Parathyroid adenoma (tissue), 2 donors: ENCODE data around the gene CDH3.

Source experiments
- H2AFZ ChIP-seq: fragments of 300-600 bp; sonication (generic); one replicate; pipeline ENCODE4 v1.7.0; 2017; ENCODE audit warnings: antibody characterized with exemption, mild to moderate bottlenecking
- H3K27ac ChIP-seq: fragments of 300-600 bp; sonication (generic); one replicate; pipeline ENCODE4 v1.7.0; 2017
- H3K27me3 ChIP-seq: fragments of 300-600 bp; sonication (generic); one replicate; pipeline ENCODE4 v1.7.0; 2017; ENCODE audit warnings: low read length; ENCODE audit not compliant: control insufficient read depth, insufficient read depth
- H3K36me3 ChIP-seq: fragments of 300-600 bp; sonication (generic); one replicate; pipeline ENCODE4 v1.7.0; 2017; ENCODE audit warnings: low read length; ENCODE audit not compliant: control insufficient read depth, insufficient read depth
- H3K4me1 ChIP-seq: fragments of 300-600 bp; sonication (generic); one replicate; pipeline ENCODE4 v1.7.0; 2017; ENCODE audit warnings: control low read depth
- H3K4me2 ChIP-seq: fragments of 300-600 bp; sonication (generic); one replicate; pipeline ENCODE4 v1.7.0; 2017; ENCODE audit warnings: low read length
- H3K4me3 ChIP-seq: fragments of 300-600 bp; sonication (generic); one replicate; pipeline ENCODE4 v1.7.0; 2017; ENCODE audit warnings: low read depth, low read length
- H3K79me2 ChIP-seq: fragments of 300-600 bp; sonication (generic); one replicate; pipeline ENCODE4 v1.7.0; 2017; ENCODE audit warnings: control low read depth
- H3K9ac ChIP-seq: fragments of 300-600 bp; sonication (generic); one replicate; pipeline ENCODE4 v1.7.0; 2017; ENCODE audit warnings: mild to moderate bottlenecking
- H3K9me3 ChIP-seq: fragments of 300-600 bp; sonication (generic); one replicate; pipeline ENCODE4 v1.7.0; 2017; ENCODE audit warnings: low read length; ENCODE audit not compliant: control insufficient read depth
- CTCF ChIP-seq: fragments of 300-600 bp; sonication (generic); IDR thresholded peaks from one replicate; pipeline ENCODE4 v1.7.0; 2017; ENCODE audit warnings: antibody characterized with exemption, mild to moderate bottlenecking
- donor health status: primary hyperparathyroidism.

CDH3 gene

DNA sequence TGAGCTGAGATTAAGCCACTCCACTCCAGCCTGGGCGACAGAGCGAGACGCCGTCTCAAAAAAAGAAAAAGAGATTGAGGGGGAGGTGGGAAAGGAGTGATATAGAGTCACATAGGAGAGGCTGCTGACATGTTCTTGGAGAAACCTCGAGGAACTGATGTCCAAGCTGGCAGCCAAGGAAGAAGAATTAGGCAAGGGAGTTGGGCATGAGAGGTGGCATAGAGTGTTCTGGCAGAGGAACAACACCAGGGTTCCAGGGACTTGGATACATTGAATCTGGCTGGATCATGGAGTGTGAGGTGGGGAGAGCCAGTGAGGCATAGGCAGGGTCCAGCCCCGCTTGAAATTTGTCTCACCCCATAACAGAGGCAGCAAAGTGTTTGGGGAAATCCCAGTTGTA is 10.7 kb downstream of the CDH3 start:
- TF ChIP-seq CTCF = no peak
- Histone ChIP-seq H3K36me3 (no peaks in the 10 kb centered on the region), H3K27ac (no peak overlapping the region), H3K4me3 (no peak overlapping the region), H3K27me3 (no peaks in the 10 kb centered on the region), H3K9me3 (no peaks in the 10 kb centered on the region), H2AFZ (no peak overlapping the region), H3K79me2 (no peaks in the 10 kb centered on the region), H3K4me2 (no peak overlapping the region), H3K9ac (no peak overlapping the region), H3K4me1 (no peaks in the 10 kb centered on the region)

DNA sequence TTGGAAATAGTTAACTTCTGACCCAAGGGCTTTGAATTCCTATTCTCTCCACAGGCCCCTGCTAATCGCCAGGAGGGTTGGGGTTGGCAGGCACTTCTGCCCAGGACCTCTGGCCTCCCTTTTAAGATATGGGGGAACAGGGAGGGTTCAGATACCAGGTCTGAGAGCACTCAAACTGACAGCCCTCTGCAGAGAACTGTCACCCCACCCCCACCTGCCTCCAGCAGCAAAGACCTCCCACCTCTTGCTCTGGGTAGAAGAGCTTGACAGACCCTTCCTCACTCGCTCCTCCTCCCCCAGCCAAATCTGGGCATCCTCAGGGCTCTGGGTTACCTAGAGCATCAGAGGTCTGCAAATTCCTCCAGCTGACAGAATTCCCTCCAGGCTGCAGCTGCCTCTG is 11.6 kb downstream of the CDH3 start:
- H3K4me1 ChIP-seq = no peaks in the 10 kb centered on the region
- H3K27ac ChIP-seq = no peak overlapping the region
- no peak overlapping the region for H2AFZ ChIP-seq
- no peaks in the 10 kb centered on the region for H3K79me2 ChIP-seq
- H3K9ac ChIP-seq = no peak overlapping the region
- no peak overlapping the region for H3K4me3 ChIP-seq
- no peak overlapping the region for H3K4me2 ChIP-seq
- H3K36me3 ChIP-seq = no peaks in the 10 kb centered on the region
- no peak for TF ChIP-seq CTCF
- no peaks in the 10 kb centered on the region for H3K27me3 ChIP-seq
- H3K9me3 ChIP-seq = no peaks in the 10 kb centered on the region

DNA sequence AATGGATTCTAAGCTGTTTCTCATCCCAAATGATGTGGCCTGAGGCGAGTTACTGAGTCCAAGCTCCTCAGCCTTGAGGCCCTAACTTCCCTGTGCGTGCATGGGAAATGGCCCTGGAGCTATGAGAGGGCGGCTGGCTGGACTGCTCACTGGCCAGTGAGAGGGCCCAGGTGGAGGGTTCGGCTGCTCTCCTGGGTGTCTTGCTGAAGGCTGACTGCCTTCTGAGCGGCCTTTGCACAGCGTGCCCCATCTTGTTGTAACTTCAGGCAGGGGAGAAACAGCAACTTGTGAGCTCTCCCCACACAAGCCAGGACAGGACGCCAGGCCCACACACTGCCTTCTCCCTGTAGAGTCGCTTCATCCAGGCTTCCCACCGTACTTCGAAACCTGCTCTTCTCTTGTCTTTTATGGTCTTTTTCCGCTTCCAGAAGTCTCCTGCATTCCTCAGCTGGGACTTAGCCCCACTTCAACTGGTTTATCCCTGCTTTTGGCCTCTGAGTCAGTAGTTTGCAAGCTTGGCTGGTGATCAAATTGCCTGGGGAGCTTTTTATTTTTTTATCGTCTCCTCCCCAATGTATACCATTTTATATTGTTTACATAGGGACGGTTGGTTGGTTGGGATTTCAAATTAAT is 13.3 kb downstream of the CDH3 start:
- H3K4me3 ChIP-seq = no peak overlapping the region
- no peak overlapping the region for H3K27ac ChIP-seq
- H3K4me2 ChIP-seq = no peak overlapping the region
- H3K9me3 ChIP-seq = no peaks in the 10 kb centered on the region
- no peak for TF ChIP-seq CTCF
- no peak overlapping the region for H3K9ac ChIP-seq
- no peaks in the 10 kb centered on the region for H3K36me3 ChIP-seq
- no peaks in the 10 kb centered on the region for H3K4me1 ChIP-seq
- H3K79me2 ChIP-seq = no peaks in the 10 kb centered on the region
- H2AFZ ChIP-seq = no peak overlapping the region
- no peaks in the 10 kb centered on the region for H3K27me3 ChIP-seq

DNA sequence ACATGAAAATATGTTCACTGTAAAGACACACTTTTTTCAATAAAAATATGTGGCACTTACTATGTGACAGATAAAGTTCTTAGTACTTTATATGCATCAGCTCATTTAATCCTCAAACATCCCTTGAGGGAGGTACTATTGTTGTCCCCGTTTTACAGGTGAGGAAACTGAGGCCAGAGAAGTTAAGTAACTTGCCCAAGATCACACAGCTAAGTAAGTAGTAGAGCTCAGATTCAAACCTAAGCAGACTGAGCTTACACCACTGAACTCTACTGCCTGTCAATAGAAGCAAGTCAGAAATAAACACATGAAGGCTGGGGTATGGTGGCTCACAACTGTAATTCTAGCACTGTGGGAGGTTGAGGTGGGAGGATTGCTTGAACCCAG is 13.9 kb downstream of the CDH3 start:
- Histone ChIP-seq H2AFZ (no peak overlapping the region), H3K9me3 (no peaks in the 10 kb centered on the region), H3K36me3 (no peaks in the 10 kb centered on the region), H3K27me3 (no peaks in the 10 kb centered on the region), H3K4me1 (no peaks in the 10 kb centered on the region), H3K79me2 (no peaks in the 10 kb centered on the region), H3K9ac (no peak overlapping the region), H3K4me3 (no peak overlapping the region), H3K4me2 (no peak overlapping the region), H3K27ac (no peak overlapping the region)
- no peak for TF ChIP-seq CTCF
